ENCODE data around the gene CROCC2. TPM values are rescaled to one million over a fixed set of nuclear protein-coding genes. Genes with fewer than 3 reads are reported as not detected.

The CROCC2 gene
- total RNA-seq, 2 experiments from 2014 or later = not detected

- no peak overlapping the region for H2AFZ ChIP-seq (ENCODE audit: low read length)
- no peak overlapping the region for H3K4me2 ChIP-seq (ENCODE audit: low read length)
- intact Hi-C loops (cut with micrococcal nuclease; ENCODE audit: unreplicated experiment) = no loop called here
- H3K4me1 ChIP-seq (ENCODE audit: insufficient read depth, low read length, poor library complexity, severe bottlenecking) = no peaks in the 10 kb centered on the region
- H3K27ac ChIP-seq (ENCODE audit: low read depth, low read length, poor library complexity, severe bottlenecking) = no peak overlapping the region
- DNase-seq (ENCODE audit: low spot score) = no peak
- no peaks in the 10 kb centered on the region for H3K9me2 ChIP-seq (ENCODE audit: insufficient read depth, low read length)
- no TSS peak for BruUV-seq (replicated peaks)
- H4K20me1 ChIP-seq (ENCODE audit: insufficient read depth, low read length) = no peaks in the 10 kb centered on the region
- no peak overlapping the region for H3K4me3 ChIP-seq (ENCODE audit: low read depth, low read length, poor library complexity, severe bottlenecking)
- ChIA-PET POLR2A (no interaction called here), CTCF (ENCODE audit: unreplicated experiment) (no interaction called here)
- H3K36me3 ChIP-seq (ENCODE audit: insufficient read depth, low read length) = no peaks in the 10 kb centered on the region
- no peaks in the 10 kb centered on the region for H3K79me2 ChIP-seq (ENCODE audit: insufficient read depth, low read depth, low read length)
- no peaks in the 10 kb centered on the region for H3K9me3 ChIP-seq (ENCODE audit: low read length)
- TF ChIP-seq CTCF (conservative IDR thresholded peaks at IDR 0.05; ENCODE audit: low read length) (no peak), EZH2phosphoT487 (IDR thresholded peaks at IDR 0.05; ENCODE audit: borderline replicate concordance, low read depth, low read length) (no peak)
Observed at GRCh38 chr2:240884221-240884620, 21.9 kb upstream of the CROCC2 start.

GRCh38 chr2:240884745-240885144 lies 21.4 kb upstream of the CROCC2 start:
- Histone ChIP-seq H2AFZ (ENCODE audit: low read length) (no peak overlapping the region), H3K4me2 (ENCODE audit: low read length) (no peak overlapping the region), H3K4me3 (ENCODE audit: low read depth, low read length, poor library complexity, severe bottlenecking) (no peak overlapping the region), H3K79me2 (ENCODE audit: insufficient read depth, low read depth, low read length) (no peaks in the 10 kb centered on the region), H3K36me3 (ENCODE audit: insufficient read depth, low read length) (no peaks in the 10 kb centered on the region), H3K4me1 (ENCODE audit: insufficient read depth, low read length, poor library complexity, severe bottlenecking) (no peaks in the 10 kb centered on the region), H3K9me3 (ENCODE audit: low read length) (no peaks in the 10 kb centered on the region), H4K20me1 (ENCODE audit: insufficient read depth, low read length) (no peaks in the 10 kb centered on the region), H3K27ac (ENCODE audit: low read depth, low read length, poor library complexity, severe bottlenecking) (no peak overlapping the region), H3K9me2 (ENCODE audit: insufficient read depth, low read length) (no peaks in the 10 kb centered on the region)
- ChIA-PET CTCF (ENCODE audit: unreplicated experiment) (no interaction called here), POLR2A (no interaction called here)
- no peak for DNase-seq (ENCODE audit: low spot score)
- BruUV-seq (replicated peaks) = no TSS peak
- intact Hi-C loops (cut with micrococcal nuclease; ENCODE audit: unreplicated experiment) = no loop called here
- TF ChIP-seq EZH2phosphoT487 (IDR thresholded peaks at IDR 0.05; ENCODE audit: borderline replicate concordance, low read depth, low read length) (no peak), CTCF (conservative IDR thresholded peaks at IDR 0.05; ENCODE audit: low read length) (no peak)

- no peak overlapping the region for H3K4me3 ChIP-seq (ENCODE audit: low read depth, low read length, poor library complexity, severe bottlenecking)
- no peak overlapping the region for H2AFZ ChIP-seq (ENCODE audit: low read length)
- H3K4me1 ChIP-seq (ENCODE audit: insufficient read depth, low read length, poor library complexity, severe bottlenecking) = no peaks in the 10 kb centered on the region
- H4K20me1 ChIP-seq (ENCODE audit: insufficient read depth, low read length) = no peaks in the 10 kb centered on the region
- H3K27ac ChIP-seq (ENCODE audit: low read depth, low read length, poor library complexity, severe bottlenecking) = no peak overlapping the region
- no peaks in the 10 kb centered on the region for H3K36me3 ChIP-seq (ENCODE audit: insufficient read depth, low read length)
- CTCF ChIA-PET (ENCODE audit: unreplicated experiment) = no interaction called here
- H3K9me2 ChIP-seq (ENCODE audit: insufficient read depth, low read length) = no peaks in the 10 kb centered on the region
- no peaks in the 10 kb centered on the region for H3K79me2 ChIP-seq (ENCODE audit: insufficient read depth, low read depth, low read length)
- POLR2A ChIA-PET = no interaction called here
- DNase-seq (ENCODE audit: low spot score) = no peak
- no peak overlapping the region for H3K4me2 ChIP-seq (ENCODE audit: low read length)
- BruUV-seq (replicated peaks) = no TSS peak
- no peaks in the 10 kb centered on the region for H3K9me3 ChIP-seq (ENCODE audit: low read length)
- TF ChIP-seq CTCF (conservative IDR thresholded peaks at IDR 0.05; ENCODE audit: low read length) (no peak), EZH2phosphoT487 (IDR thresholded peaks at IDR 0.05; ENCODE audit: borderline replicate concordance, low read depth, low read length) (no peak)
- intact Hi-C loops (cut with micrococcal nuclease; ENCODE audit: unreplicated experiment) = no loop called here
Observed at GRCh38 chr2:240885566-240885965, 20.6 kb upstream of the CROCC2 start.
